H1 (cell line): ENCODE data around the gene FAM120A.

Source experiments
- CHD2 ChIP-seq: IDR thresholded peaks from 2 replicates; pipeline ENCODE4 v1.6.1; 2012; ENCODE audit warnings: low read length, improper control_type of control experiment
- EZH2 ChIP-seq: fragments of 200-600 bp; sonication (generic); IDR thresholded peaks from 2 replicates; pipeline ENCODE4 v1.7.1; 2012; ENCODE audit warnings: low read depth, mild to moderate bottlenecking, moderate library complexity, low read length, inconsistent platforms; ENCODE audit not compliant: severe bottlenecking
- POLR2A ChIP-seq, 2 experiments: IDR thresholded peaks; 1 replicate in 1 of 2; 2 replicates in 1 of 2; pipeline ENCODE4 v1.6.1; 2011; ENCODE audit warnings: low read depth in 2 of 2, low read length in 2 of 2, mild to moderate bottlenecking in 2 of 2; ENCODE audit errors: control extremely low read depth in 1 of 2
- RNF2 ChIP-seq: fragments of 200-900, 300-1000 bp; sonication (generic); IDR thresholded peaks from 2 replicates; pipeline ENCODE4 v1.7.1; 2016; ENCODE audit warnings: borderline replicate concordance, low read depth, mild to moderate bottlenecking, antibody characterized with exemption, low read length; ENCODE audit not compliant: poor library complexity, severe bottlenecking; ENCODE audit errors: missing control alignments
- SRF ChIP-seq: IDR thresholded peaks from 2 replicates; pipeline ENCODE4 v1.6.1; 2011; ENCODE audit warnings: mild to moderate bottlenecking, low read depth, low read length, moderate library complexity
- TF ChIP-seq, protein P1 (sequence below), 3 experiments: IDR thresholded peaks; 1 replicate in 2 of 3; 2 replicates in 1 of 3; pipeline versions ENCODE4 v1.5.1 to v1.6.1; 2011; ENCODE audit warnings: low read length in 3 of 3, mild to moderate bottlenecking in 3 of 3, inconsistent platforms in 2 of 3, low read depth in 1 of 3, moderate library complexity in 1 of 3; ENCODE audit not compliant: insufficient read depth in 1 of 3; ENCODE audit errors: control extremely low read depth in 1 of 3
- TF ChIP-seq, protein P2 (sequence below): fragments of 300-600 bp; sonication (generic); IDR thresholded peaks from 2 replicates; pipeline ENCODE4 v1.7.1; 2012; ENCODE audit warnings: low read length, moderate library complexity, mild to moderate bottlenecking, inconsistent platforms; ENCODE audit not compliant: insufficient replicate concordance

DNA sequence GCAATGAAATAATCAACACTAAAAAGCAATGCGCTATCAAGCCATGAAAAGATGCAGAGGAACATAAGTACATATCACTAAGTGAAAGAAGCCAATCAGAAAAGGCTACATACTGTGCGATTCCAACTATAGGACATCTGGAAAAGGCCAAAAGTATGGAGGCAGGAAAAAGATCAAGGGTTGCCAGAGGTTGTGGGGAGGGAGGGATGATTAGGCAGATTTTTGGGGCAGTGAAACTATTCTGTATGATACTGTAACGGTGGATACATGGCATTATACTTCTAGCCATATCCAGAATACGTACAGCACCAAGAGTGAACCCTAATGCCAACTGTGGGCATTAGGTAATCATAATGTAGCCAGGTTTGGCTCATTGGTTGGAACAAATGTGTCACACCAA, 51.9 kb downstream of the FAM120A start:
- TF ChIP-seq RNF2 (no peak), POLR2A (IDR thresholded peaks at IDR 0.05; ENCODE audit: control extremely low read depth in 1 of 2, low read depth in 2 of 2, low read length in 2 of 2) (no peak), SRF (no peak), EZH2 (no peak), CHD2 (no peak)
- TF ChIP-seq, protein P1, sequence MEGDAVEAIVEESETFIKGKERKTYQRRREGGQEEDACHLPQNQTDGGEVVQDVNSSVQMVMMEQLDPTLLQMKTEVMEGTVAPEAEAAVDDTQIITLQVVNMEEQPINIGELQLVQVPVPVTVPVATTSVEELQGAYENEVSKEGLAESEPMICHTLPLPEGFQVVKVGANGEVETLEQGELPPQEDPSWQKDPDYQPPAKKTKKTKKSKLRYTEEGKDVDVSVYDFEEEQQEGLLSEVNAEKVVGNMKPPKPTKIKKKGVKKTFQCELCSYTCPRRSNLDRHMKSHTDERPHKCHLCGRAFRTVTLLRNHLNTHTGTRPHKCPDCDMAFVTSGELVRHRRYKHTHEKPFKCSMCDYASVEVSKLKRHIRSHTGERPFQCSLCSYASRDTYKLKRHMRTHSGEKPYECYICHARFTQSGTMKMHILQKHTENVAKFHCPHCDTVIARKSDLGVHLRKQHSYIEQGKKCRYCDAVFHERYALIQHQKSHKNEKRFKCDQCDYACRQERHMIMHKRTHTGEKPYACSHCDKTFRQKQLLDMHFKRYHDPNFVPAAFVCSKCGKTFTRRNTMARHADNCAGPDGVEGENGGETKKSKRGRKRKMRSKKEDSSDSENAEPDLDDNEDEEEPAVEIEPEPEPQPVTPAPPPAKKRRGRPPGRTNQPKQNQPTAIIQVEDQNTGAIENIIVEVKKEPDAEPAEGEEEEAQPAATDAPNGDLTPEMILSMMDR (IDR thresholded peaks at IDR 0.05; ENCODE audit: control extremely low read depth in 1 of 3, insufficient read depth in 1 of 3, low read depth in 1 of 3, low read length in 3 of 3), result no peak
- TF ChIP-seq, protein P2, sequence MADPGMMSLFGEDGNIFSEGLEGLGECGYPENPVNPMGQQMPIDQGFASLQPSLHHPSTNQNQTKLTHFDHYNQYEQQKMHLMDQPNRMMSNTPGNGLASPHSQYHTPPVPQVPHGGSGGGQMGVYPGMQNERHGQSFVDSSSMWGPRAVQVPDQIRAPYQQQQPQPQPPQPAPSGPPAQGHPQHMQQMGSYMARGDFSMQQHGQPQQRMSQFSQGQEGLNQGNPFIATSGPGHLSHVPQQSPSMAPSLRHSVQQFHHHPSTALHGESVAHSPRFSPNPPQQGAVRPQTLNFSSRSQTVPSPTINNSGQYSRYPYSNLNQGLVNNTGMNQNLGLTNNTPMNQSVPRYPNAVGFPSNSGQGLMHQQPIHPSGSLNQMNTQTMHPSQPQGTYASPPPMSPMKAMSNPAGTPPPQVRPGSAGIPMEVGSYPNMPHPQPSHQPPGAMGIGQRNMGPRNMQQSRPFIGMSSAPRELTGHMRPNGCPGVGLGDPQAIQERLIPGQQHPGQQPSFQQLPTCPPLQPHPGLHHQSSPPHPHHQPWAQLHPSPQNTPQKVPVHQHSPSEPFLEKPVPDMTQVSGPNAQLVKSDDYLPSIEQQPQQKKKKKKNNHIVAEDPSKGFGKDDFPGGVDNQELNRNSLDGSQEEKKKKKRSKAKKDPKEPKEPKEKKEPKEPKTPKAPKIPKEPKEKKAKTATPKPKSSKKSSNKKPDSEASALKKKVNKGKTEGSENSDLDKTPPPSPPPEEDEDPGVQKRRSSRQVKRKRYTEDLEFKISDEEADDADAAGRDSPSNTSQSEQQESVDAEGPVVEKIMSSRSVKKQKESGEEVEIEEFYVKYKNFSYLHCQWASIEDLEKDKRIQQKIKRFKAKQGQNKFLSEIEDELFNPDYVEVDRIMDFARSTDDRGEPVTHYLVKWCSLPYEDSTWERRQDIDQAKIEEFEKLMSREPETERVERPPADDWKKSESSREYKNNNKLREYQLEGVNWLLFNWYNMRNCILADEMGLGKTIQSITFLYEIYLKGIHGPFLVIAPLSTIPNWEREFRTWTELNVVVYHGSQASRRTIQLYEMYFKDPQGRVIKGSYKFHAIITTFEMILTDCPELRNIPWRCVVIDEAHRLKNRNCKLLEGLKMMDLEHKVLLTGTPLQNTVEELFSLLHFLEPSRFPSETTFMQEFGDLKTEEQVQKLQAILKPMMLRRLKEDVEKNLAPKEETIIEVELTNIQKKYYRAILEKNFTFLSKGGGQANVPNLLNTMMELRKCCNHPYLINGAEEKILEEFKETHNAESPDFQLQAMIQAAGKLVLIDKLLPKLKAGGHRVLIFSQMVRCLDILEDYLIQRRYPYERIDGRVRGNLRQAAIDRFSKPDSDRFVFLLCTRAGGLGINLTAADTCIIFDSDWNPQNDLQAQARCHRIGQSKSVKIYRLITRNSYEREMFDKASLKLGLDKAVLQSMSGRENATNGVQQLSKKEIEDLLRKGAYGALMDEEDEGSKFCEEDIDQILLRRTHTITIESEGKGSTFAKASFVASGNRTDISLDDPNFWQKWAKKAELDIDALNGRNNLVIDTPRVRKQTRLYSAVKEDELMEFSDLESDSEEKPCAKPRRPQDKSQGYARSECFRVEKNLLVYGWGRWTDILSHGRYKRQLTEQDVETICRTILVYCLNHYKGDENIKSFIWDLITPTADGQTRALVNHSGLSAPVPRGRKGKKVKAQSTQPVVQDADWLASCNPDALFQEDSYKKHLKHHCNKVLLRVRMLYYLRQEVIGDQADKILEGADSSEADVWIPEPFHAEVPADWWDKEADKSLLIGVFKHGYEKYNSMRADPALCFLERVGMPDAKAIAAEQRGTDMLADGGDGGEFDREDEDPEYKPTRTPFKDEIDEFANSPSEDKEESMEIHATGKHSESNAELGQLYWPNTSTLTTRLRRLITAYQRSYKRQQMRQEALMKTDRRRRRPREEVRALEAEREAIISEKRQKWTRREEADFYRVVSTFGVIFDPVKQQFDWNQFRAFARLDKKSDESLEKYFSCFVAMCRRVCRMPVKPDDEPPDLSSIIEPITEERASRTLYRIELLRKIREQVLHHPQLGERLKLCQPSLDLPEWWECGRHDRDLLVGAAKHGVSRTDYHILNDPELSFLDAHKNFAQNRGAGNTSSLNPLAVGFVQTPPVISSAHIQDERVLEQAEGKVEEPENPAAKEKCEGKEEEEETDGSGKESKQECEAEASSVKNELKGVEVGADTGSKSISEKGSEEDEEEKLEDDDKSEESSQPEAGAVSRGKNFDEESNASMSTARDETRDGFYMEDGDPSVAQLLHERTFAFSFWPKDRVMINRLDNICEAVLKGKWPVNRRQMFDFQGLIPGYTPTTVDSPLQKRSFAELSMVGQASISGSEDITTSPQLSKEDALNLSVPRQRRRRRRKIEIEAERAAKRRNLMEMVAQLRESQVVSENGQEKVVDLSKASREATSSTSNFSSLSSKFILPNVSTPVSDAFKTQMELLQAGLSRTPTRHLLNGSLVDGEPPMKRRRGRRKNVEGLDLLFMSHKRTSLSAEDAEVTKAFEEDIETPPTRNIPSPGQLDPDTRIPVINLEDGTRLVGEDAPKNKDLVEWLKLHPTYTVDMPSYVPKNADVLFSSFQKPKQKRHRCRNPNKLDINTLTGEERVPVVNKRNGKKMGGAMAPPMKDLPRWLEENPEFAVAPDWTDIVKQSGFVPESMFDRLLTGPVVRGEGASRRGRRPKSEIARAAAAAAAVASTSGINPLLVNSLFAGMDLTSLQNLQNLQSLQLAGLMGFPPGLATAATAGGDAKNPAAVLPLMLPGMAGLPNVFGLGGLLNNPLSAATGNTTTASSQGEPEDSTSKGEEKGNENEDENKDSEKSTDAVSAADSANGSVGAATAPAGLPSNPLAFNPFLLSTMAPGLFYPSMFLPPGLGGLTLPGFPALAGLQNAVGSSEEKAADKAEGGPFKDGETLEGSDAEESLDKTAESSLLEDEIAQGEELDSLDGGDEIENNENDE, result no peak
